ENCODE results near the gene TREML2. TPM values are rescaled to one million over a fixed set of nuclear protein-coding genes. Genes with fewer than 3 reads are reported as not detected.

The TREML2 gene
- polyA plus RNA-seq, 1 donor (not counting 4 experiments of a cell fraction or from before 2014, with no cell fraction given) = 0.03 TPM

- Histone ChIP-seq H3K27ac (ENCODE audit: control insufficient read depth, insufficient read depth, low read length) (no peak overlapping the region), H3K9me3 (ENCODE audit: control insufficient read depth, low read depth, low read length) (no peaks in the 10 kb centered on the region), H3K4me2 (ENCODE audit: control insufficient read depth, extremely low read depth, insufficient read depth, low read depth, low read length) (no peak overlapping the region), H3K27me3 (ENCODE audit: control insufficient read depth, extremely low read depth, insufficient read depth, low read length) (no peaks in the 10 kb centered on the region), H3K36me3 (ENCODE audit: control insufficient read depth in 2 of 2, extremely low read depth in 1 of 2, insufficient read depth in 2 of 2, low read length in 2 of 2) (no peaks in the 10 kb centered on the region), H3K9ac (ENCODE audit: control insufficient read depth, extremely low read depth, insufficient read depth, low read length) (no peak overlapping the region), H3K9me1 (ENCODE audit: control insufficient read depth, extremely low read depth, insufficient read depth, low read length) (no peaks in the 10 kb centered on the region), H3K79me2 (ENCODE audit: control insufficient read depth, insufficient read depth, low read length) (no peaks in the 10 kb centered on the region), H4K20me1 (ENCODE audit: control insufficient read depth, extremely low read depth, insufficient read depth, low read length) (no peaks in the 10 kb centered on the region), H3K4me1 (ENCODE audit: control insufficient read depth, extremely low read depth, insufficient read depth, low read length) (peaks cover 11% of the 10 kb centered on the region), H3K4me3 (ENCODE audit: control insufficient read depth in 2 of 3, extremely low read depth in 1 of 3, insufficient read depth in 2 of 3, low read depth in 1 of 3, low read length in 3 of 3) (no peak overlapping the region), H2AFZ (ENCODE audit: control insufficient read depth, low read length) (no peak overlapping the region)
- FAIRE-seq (no peak), DNase-seq (ENCODE audit: low read depth, low spot score) (no peak)
- TF ChIP-seq CTCF (optimal IDR thresholded peaks at IDR 0.05 in 1 of 3, IDR thresholded peaks at IDR 0.05 in 1 of 3, conservative IDR thresholded peaks at IDR 0.05 in 1 of 3; ENCODE audit: extremely low read depth in 1 of 3, insufficient read depth in 2 of 3, low read length in 3 of 3) (no peak), EZH2 (IDR thresholded peaks at IDR 0.05; ENCODE audit: low read length) (no peak)
- dilution Hi-C loops (cut with MboI; ENCODE audit: extremely low pct_ligation_motif_present, low sequenced_read_pairs) = no loop called here
Observed at GRCh38 chr6:41161380-41161779, 39.6 kb downstream of the TREML2 start.

- Histone ChIP-seq H3K79me2 (ENCODE audit: control insufficient read depth, insufficient read depth, low read length) (no peaks in the 10 kb centered on the region), H3K9me1 (ENCODE audit: control insufficient read depth, extremely low read depth, insufficient read depth, low read length) (no peaks in the 10 kb centered on the region), H3K4me1 (ENCODE audit: control insufficient read depth, extremely low read depth, insufficient read depth, low read length) (peaks cover 11% of the 10 kb centered on the region), H3K4me3 (ENCODE audit: control insufficient read depth in 2 of 3, extremely low read depth in 1 of 3, insufficient read depth in 2 of 3, low read depth in 1 of 3, low read length in 3 of 3) (no peak overlapping the region), H2AFZ (ENCODE audit: control insufficient read depth, low read length) (no peak overlapping the region), H3K36me3 (ENCODE audit: control insufficient read depth in 2 of 2, extremely low read depth in 1 of 2, insufficient read depth in 2 of 2, low read length in 2 of 2) (no peaks in the 10 kb centered on the region), H3K9me3 (ENCODE audit: control insufficient read depth, low read depth, low read length) (no peaks in the 10 kb centered on the region), H3K9ac (ENCODE audit: control insufficient read depth, extremely low read depth, insufficient read depth, low read length) (no peak overlapping the region), H3K4me2 (ENCODE audit: control insufficient read depth, extremely low read depth, insufficient read depth, low read depth, low read length) (no peak overlapping the region), H3K27ac (ENCODE audit: control insufficient read depth, insufficient read depth, low read length) (no peak overlapping the region), H3K27me3 (ENCODE audit: control insufficient read depth, extremely low read depth, insufficient read depth, low read length) (no peaks in the 10 kb centered on the region), H4K20me1 (ENCODE audit: control insufficient read depth, extremely low read depth, insufficient read depth, low read length) (no peaks in the 10 kb centered on the region)
- no peak for DNase-seq (ENCODE audit: low read depth, low spot score)
- FAIRE-seq = no peak
- dilution Hi-C loops (cut with MboI; ENCODE audit: extremely low pct_ligation_motif_present, low sequenced_read_pairs) = no loop called here
- TF ChIP-seq EZH2 (IDR thresholded peaks at IDR 0.05; ENCODE audit: low read length) (no peak), CTCF (optimal IDR thresholded peaks at IDR 0.05 in 1 of 3, IDR thresholded peaks at IDR 0.05 in 1 of 3, conservative IDR thresholded peaks at IDR 0.05 in 1 of 3; ENCODE audit: extremely low read depth in 1 of 3, insufficient read depth in 2 of 3, low read length in 3 of 3) (no peak)
Observed at GRCh38 chr6:41160933-41161332, 40.0 kb downstream of the TREML2 start.
